CMK (cell line): ENCODE data around the gene CDH23.
A peak's percentile ranks its signal among the peaks of the same experiment; 100 is the strongest.

Source experiments
- DNase-seq: peaks from one replicate; pipeline ENCODE4 v3.0.0-alpha.2; 2010; ENCODE audit warnings: low read depth

Gene CDH23

DNA sequence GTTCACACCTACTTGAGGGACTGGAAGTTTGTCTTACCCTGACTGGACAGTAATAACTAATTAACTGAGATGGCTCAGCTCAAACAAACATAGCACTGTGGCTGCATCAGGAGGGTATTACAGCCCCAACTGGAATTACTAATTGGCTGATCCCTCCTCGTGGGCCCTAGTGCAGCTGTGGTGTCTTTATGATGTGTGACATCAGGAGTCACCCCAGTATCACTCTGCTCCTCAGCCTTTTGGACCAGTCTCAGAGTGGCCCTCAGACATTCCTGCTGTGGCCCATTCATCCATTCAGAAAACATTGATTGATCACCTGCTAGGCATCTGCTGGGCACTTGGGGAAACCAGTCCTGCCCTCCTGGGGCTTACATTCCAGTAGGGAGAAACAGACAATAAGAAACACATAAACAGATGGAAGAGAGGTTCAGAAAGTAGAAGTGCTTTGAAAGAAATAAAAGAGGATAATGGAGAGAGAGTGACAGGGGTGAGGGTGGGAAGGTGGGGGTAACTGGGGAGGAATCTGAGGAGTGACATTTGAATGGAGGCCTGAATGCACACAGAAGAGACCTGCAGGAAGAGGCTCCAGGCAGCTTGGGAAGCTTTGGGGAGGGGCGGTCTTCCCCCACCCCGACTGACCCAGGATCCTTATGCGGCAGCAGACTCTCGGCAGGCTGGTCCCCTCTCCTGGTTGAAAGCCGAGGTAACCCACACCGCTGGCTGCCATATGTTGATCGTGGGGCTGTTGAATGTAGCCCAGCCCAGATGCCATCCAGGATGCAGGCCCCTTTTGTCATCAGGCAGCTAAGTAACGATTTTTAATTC, 209.7 kb downstream of the CDH23 start:
- no peak for DNase-seq

DNA sequence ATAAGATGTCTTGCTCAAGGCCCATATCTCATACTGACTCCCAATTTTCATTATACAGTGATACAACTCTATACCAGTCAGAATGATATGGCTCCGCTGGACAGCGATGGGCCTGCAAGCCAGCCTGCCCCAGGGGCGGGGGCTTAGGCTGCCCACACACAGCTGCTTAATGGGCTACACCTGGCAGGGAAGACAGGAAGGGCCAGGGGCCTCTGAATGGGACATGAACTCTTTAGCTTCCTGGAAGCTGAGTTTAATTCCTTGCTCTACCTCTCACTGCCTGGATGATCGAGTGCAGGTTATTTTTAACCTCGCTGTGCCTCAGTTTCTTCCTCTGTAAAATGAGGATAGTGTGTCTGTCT, 210.3 kb downstream of the CDH23 start:
- no peak for DNase-seq

DNA sequence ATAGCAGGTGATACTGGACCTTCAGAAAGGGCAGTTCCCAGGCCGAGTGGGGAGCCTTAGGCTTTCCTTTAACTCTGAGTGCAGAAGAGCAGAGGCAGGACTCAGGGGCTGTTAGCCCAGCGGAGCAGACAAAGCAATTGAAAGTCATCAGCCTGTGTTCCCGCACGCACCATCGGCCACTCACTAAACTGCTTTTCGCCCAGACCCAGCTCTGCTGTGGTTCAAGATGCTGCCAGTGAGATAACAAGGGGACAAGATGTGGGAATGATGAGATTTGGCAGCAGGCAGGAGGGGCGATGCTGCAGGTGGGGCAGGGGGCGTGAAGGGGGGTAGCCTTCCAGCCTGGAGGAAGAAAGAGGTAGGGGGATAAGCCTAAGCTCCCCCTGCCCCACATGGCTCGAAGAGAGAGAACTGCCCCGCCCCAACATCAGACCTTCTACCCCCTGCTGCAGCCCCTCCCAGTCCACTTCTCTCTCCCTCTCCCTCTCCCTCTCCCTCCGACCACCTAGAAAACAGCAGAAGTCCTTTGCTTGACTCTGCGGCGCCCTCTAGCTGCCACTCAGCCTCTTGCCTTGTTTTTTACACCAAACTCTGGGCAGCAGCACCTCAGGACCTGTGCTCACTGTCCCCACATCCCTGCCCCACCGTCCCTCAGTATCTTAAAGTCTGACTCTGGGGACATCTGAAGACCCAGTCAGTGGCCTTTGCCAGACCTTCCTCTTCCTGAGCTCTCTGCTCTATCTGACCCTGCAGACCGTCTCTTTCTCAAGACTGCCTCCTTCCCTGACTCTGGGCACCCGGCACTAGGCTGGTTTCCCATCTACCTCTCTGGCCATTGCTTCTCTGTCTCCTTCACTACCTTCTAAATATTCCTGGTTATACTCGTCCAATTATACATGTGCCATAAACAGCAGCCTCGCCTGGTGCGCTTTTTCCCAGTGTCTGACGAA, 212.4 kb downstream of the CDH23 start:
- DNase-seq, result peak; percentile 27

DNA sequence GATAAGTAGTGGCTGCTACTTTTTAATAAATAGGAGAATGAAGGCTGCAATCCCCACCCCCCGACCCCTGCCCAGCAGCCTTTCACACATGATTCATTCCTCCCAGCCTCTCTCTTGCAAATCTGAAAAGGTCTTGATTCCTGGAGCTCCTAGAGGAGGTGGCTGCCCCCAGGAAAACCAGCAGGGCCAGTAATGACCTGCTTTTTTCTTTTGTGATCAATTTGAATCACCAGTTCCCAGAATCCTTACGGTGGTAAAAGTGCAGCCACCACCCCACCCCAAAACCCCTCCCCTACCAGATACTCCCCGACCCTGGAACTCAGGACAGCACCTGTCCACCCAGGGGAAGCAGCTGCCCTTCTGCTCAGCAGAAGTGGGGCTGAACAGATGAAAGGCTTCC, 213.9 kb downstream of the CDH23 start:
- DNase-seq, result no peak

DNA sequence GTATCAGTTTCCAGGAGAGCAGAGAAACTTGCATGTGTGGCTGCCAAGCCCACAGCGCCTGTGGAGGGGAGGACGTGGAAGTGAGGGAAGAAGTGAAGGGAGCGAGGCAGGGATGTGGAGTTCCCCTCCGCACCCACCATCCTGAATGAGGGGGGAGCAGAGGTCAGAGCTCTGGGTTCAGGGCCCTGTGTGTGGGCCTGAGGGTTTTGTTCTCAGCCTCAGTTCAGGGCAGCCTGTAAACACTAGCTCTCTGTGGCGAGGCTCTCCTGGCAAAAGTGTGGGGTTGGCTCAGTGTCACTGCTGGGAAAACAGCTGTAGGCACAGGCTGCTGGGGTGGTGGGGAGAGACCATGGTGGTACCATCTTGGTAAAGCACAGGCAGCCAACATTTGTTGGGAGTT, 214.4 kb downstream of the CDH23 start:
- no peak for DNase-seq

DNA sequence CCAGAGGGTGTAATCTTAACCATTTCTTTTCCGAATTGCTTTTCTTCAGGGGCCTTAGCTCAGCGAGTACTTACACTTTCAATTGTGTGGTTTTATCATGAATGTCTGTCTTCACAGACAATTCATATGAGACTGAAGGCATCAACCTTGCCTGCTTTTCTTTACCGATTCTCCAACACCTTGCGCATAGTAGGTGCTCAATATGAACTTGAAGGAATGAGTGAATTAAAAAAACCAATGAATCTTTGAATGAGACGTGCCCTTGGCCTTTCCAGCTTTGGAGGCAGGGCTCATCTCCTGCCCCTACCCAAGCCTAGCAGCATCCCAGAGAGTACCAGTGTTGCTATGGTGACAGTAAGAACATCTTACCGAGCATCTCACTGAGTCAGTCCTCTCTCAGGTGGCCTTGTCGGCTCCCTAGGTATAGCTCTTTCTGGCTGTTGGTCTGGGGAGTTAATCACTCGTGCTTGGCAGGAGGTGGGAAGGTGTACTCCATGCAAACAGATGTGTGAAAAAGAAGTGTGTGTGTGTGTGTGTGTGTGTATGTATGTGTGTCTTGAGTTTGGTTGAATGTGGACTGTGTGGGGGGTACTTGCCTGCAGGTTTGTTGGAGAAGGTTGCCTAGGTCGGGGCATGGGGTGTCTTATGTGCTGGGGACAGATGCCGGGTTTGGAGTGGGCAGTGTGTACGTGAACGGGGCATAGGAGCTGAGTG, 215.1 kb downstream of the CDH23 start:
- DNase-seq, result no peak

DNA sequence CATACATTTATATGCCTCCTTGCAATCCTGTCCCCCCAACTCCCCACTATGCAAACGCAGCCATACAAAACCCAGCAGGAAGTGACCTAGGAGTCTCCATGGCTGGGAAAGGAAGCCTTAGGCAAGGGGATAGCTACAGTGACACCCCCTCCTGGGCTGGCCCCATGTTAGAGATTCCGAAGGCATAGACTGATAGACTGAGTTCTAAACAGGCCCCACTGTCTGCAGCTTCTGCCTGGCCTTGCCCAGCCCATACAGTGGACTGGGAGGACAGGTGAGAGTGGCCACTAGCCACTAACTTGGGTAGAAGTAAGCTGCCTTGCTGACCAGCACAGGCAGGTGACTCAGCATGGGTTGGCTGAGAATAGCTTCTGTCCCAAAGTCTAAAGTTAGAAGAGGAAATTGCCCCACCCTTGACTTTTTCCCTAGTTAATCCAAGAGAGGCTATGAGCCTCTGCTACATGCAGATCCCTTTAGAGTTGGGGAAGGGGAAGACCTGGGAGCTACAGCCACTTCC, 216.6 kb downstream of the CDH23 start:
- no peak for DNase-seq

DNA sequence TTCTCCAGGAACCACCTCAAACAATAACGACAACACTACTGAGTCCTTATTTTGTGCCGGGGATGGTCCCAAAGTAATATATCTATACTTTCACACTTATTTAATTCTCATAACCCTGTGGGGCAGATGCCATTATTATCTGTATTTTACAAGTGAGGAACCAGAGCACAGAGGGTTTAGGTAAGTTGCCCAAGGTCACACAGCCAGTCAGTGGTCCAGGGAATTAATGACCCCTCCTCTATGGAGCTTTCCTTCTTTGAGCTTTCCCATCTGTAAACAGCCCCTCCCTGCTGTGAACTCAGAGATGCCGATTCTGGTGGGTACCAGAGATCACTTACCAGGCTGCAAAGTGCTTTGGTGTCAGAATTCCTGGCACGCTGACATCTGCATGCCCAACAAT, 217.2 kb downstream of the CDH23 start:
- no peak for DNase-seq

DNA sequence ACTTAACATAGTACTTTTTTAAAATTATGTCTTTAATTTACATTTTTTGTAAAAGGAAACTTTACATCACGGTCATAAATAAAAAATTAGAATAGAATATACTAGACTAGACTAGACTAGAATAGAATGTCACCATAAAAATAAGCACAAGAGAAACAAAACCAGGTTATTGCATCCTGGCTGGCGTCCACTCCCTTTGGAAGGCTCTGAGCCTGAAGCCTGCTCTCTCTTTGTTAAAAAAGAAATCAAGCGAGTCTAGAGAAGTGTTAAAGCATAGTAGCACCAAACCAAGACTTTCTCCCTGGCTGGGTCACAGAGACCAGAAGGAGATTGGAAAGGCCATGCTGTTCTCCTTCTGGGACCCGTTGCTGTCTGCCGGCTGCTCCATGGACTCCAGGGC, 218.2 kb downstream of the CDH23 start:
- no peak for DNase-seq

DNA sequence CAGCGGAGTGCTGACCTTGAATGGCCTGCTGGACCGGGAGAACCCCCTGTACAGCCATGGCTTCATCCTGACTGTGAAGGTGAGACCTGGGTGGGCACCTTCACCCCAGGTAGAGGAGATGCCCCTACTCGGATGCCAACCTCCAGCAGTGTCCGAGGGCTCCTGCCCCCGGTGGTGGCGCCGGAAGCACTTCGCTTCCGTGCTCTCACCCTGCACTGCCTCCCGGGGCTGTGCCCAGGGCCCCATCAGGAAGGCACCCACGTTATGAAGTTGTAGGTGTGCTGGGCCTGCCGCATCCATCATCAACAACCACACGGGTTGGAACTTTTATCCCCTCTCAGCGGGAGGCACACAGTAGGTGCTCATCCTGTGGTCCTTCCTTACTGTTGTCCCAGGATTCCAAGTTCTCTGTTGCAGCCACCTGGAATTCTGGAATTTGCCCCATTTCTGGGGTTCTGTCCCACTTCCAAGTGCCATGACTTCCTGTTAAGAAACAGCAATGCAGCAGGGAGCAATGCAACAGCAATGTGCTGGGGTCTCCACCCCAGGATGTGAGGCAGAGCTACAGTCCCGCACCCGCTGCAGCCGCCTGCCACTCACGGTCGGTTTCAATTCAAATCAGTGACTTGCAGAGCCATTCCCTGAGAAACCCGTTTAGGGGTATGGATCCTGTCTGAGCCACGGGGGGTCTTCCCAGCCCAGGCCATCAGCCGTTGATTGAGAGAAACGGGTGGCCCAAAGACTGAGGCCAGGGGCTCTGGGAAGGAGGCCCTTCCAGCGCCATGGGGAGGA, 219.0 kb downstream of the CDH23 start:
- DNase-seq, result no peak

DNA sequence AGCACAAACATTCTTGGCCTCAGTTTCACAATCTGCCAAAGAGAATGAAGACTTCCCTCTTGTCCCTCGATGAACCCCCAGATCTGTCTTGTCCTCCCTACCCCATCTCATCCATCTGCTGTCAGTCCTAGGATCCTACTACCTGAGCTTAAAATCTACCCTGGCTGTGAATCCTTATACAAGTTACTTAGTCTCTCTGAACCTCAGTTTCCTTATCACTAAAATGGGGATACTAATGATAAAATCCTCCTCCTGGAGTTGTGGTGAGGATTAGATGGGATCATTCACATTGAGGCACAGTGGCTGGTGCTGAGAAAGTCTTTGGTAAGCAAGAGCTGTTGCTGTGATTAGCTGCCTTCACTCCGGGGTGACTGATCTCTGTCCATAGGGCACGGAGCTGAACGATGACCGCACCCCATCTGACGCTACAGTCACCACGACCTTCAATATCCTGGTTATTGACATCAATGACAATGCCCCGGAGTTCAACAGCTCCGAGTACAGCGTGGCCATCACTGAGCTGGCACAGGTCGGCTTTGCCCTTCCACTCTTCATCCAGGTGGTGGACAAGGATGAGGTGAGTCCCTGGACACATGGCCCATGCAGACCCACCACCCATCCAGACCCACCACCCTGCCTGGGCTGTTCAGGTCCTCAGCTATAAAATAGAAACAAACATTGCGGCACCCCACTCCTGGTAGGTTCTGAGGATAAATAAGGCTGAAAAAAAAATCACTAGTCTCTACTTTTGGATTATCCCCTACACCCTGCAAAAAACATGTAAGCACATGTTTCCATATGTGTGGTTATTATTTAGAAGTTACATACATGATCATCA, 220.3 kb downstream of the CDH23 start:
- no peak for DNase-seq

DNA sequence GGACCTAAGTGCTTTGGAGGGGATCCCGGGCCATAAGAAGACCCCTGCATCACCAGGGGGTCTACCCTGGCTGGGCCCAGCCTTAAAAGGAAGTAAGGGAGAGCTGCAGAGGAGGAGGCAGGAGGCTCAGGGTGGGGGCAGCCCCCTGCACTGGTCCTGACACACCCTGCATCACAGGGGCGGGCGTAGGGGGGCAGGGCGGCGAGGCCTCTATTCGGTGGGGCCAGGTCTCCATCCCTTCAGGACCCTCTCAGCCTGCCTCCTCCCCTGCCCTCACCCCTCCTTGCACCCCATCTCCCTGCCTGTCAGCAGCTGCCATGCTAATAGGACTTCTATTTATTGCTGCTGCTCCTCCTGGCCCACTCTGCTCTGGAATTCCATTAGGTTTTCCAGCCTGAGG, 221.5 kb downstream of the CDH23 start:
- no peak for DNase-seq

DNA sequence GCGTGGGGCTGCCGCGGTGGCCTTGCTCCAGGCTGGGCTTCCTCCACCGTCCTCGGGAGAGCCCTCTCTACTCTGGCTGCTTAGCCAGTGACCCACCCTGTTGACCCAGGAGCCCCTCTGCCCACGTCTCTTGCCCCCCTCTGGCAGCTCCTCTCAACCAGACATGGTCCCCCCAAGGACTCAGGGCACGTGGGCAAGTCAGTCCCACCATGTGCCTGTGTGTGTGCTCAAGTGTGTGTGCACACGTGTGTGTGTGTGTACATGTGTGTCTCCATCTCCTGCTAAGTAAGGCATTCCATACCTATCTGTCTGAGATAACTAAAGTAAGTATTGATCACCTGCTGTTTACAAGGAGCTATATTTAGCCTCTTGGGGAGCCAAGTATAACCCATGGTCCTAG, 221.9 kb downstream of the CDH23 start:
- no peak for DNase-seq

DNA sequence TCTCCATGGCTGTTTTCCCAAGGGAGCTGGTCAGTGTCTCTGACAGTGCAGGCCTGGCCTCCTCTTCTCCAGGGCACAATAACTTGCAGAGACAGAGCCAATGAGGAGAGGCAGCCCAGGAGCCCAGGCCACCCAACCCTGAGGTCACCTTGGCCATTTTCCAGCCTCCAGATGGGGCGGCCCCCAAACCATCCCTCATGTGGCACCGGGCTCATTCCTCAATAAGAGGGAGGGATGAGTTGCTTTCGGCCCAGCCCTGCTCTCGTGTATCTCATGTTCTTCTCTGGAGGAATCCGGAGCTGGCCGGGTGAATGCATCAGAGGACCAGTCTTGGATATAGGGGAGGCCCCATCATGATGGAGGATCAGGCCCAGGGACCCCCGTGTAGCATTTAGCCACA, 223.9 kb downstream of the CDH23 start:
- DNase-seq, result no peak

DNA sequence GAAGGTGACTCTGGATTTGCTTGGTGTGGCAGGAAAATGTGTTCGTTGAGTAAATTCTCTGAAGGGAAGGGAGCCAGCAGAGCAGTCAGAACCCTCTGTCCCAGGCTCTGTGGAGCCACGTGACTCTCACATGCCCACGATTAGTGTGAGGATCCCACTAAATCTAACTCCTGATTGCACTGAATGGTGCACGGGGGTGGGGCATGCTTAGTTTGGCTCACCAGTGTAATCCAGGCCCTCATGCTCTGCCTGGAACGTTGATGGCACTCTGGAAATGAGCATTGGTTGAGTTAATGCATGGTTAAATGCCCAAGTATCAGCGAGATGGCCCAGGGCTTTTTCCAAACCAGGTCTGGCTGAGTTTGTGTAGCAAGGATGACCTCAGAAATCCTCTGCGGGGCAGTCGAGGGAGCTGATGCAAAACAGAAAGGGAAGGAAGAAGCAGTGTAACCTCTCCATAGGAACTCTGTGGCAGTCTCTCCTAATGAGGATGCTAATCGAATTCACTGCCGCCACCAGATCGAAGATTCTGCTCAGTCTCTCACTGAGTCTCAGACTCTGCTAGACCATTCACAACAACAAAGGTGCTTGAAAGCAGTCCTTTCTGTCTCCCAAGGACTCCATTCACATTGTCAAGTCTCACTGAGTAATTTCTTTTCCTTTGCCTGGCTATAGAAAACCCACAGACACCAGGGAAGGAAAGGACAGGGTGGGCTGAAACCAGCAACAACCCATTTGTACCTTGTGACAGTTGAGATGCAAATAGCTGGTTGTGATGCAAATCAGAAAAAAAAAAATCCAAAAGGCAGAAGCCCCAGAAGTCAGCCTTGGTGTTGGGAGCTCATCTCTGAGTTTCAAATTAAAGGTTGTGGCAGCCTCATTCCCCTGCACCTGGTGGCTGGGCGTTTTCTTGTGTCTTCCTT, 224.8 kb downstream of the CDH23 start:
- no peak for DNase-seq

DNA sequence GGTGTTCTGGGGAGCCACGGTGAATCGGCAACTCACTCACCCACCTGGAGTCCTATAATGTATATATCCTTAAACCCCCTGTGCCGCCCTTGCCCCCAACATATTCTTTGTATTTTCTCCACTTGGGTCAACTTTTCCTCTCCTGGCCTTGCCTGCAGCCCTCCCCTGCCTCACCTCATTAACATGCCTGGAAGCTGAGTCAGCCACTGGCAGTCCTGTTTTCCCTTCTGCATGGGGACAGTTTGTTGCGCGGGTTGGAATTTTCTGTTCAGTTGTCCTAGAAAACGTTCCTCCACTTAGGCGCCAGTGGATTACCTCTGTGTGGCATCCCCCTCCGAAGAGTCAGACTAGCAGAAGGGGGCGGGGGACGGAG, 225.4 kb downstream of the CDH23 start:
- no peak for DNase-seq

DNA sequence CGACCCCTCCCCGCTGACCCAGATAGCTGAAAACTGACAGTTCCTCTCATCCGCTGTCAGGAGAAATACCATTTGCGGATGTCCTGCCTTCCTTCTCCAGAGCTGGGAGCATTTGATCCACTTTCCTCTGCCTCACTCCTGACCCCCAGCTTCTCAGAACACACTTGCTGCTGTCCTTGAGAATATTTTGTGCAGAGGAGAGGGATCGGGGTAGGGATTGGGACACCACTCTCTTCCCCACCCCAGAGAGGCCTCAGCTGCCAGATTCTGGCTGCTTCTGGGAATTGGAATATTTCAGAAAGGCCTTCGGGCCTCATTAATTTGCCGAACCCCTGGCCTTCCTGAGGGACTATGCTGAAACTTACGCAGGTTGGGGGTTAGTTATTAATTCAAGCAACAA, 225.9 kb downstream of the CDH23 start:
- DNase-seq, result no peak

DNA sequence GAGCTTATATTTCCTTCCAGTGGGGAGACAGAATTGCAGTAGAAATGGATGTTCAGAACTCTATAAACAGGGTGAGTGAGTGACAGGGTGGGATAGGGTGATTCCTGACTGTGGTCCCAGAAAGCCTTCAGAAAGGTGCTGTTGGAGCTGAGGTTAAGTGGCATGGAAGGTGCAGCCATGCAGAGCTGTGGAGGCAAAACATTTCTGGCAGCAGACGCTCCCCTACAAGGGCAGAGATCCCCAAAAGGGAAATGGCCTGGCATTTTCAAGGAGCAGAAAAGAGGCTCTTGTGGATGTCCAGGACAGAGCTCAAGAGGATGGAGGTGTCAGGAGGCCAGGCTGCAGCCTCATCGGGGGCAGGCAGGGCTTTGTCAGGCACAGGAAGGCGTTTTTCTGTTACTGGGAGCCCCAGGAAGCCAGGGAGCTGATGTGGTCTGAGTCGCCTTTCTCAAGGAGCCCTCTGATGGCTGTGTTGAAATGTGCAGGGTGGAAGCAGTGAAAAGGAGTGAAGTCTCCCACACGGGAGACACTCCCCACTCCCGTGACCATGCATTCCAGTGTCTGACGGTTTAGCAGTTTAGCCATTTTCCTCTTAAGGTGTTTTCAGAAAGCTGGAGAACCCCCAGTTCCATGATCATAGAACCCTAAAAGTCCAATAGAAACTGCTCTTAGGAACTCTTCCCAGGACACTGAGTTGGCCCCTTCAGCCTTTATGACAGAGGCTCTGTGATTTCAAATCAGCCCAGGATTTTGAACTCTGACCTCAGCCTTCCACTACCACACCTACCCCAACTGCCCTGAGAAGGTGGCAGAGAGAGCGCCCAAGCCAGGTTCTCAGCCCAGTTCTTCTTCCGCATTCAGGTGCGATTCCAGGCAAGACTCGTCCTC, 226.6 kb downstream of the CDH23 start:
- DNase-seq, result peak; percentile 37

DNA sequence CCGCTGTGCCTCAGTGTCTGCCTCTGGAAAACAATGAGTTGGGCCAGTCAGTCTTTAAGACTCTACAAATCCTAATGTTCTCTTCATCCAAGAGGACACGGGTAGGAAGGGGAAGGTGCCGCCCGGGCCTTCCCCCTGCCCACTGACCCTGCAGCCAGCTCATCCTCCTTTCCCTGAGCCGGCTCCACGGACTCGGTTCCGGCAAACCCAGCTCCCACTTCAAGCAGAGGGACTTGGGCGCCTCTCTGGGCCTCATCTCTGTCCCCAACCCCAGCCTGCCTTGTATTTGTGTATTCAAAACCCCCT, 227.2 kb downstream of the CDH23 start:
- no peak for DNase-seq
